HG03439 (cell line): ENCODE measurements around the gene TMEM151B.
A peak's percentile ranks its signal among the peaks of the same experiment; 100 is the strongest.
"Not testable (repeated sequence)": the region's sequence is repeated elsewhere in the genome, so short reads cannot be mapped to it uniquely, and the experiment has no call there.

Experiments used
- ATAC-seq: cut with Tn5 transposase; IDR thresholded peaks from one replicate; pipeline ENCODE4 v1.9.1; 2021; ENCODE audit warnings: mild to moderate bottlenecking, moderate library complexity; ENCODE audit not compliant: unreplicated experiment

The TMEM151B gene

GRCh38 chr6:44269921-44270525, at the start of gene TMEM151B:
TSS of gene TMEM151B (plus strand) at chr6:44270450. CDS start at chr6:44270743, 293 bp downstream.
- no peak for ATAC-seq

GRCh38 chr6:44220913-44221290, 49.3 kb upstream of the TMEM151B start:
- ATAC-seq: no peak

GRCh38 chr6:44221291-44221960, 48.8 kb upstream of the TMEM151B start:
- ATAC-seq: peak; percentile 42

GRCh38 chr6:44221961-44222335, 48.3 kb upstream of the TMEM151B start:
- no peak for ATAC-seq

GRCh38 chr6:44222486-44223318, 47.5 kb upstream of the TMEM151B start:
- ATAC-seq: no peak

- peak; percentile 41 for ATAC-seq
Measured at GRCh38 chr6:44223319-44224028, 46.8 kb upstream of the TMEM151B start, which contains the start of gene SLC29A1. TSS of gene SLC29A1 (plus strand) at chr6:44223595. CDS start at chr6:44227314, 3,719 bp downstream.

- ATAC-seq: peak; percentile 2
Measured at GRCh38 chr6:44224029-44224964, 46.0 kb upstream of the TMEM151B start.

- no peak for ATAC-seq
Measured at GRCh38 chr6:44224965-44225305, 45.3 kb upstream of the TMEM151B start.

- ATAC-seq: no peak
Measured at GRCh38 chr6:44225579-44226325, 44.5 kb upstream of the TMEM151B start.

GRCh38 chr6:44226368-44227147, 43.7 kb upstream of the TMEM151B start:
- no peak for ATAC-seq

- ATAC-seq: no peak
Measured at GRCh38 chr6:44227148-44227793, 43.0 kb upstream of the TMEM151B start.

- no peak for ATAC-seq
Measured at GRCh38 chr6:44228031-44228430, 42.2 kb upstream of the TMEM151B start.

- no peak for ATAC-seq
Measured at GRCh38 chr6:44228433-44228832, 41.8 kb upstream of the TMEM151B start.

GRCh38 chr6:44228836-44229235, 41.4 kb upstream of the TMEM151B start:
- no peak for ATAC-seq

- no peak for ATAC-seq
Measured at GRCh38 chr6:44229376-44230033, 40.7 kb upstream of the TMEM151B start.

- no peak for ATAC-seq
Measured at GRCh38 chr6:44230034-44230675, 40.1 kb upstream of the TMEM151B start.

- ATAC-seq: not testable (repeated sequence)
Measured at GRCh38 chr6:44231426-44231825, 38.8 kb upstream of the TMEM151B start.
